GM18951 (cell line): ENCODE results near the gene TMEM250.

Source experiments
- POLR2A ChIP-seq: IDR thresholded peaks from 4 replicates; pipeline ENCODE4 v1.6.1; 2011; ENCODE audit warnings: mild to moderate bottlenecking; ENCODE audit not compliant: insufficient read length, insufficient read depth; ENCODE audit errors: extremely low read depth
- in situ Hi-C: fragments of 300-500 bp; cut with MboI; formaldehyde crosslinking; loops from one replicate; pipeline ENCODE4 v1.12.0; 2022; ENCODE audit warnings: low sequenced_read_pairs, mixed read lengths, inconsistent platforms; ENCODE audit not compliant: unreplicated experiment

The TMEM250 gene, protein sequence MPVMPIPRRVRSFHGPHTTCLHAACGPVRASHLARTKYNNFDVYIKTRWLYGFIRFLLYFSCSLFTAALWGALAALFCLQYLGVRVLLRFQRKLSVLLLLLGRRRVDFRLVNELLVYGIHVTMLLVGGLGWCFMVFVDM

DNA sequence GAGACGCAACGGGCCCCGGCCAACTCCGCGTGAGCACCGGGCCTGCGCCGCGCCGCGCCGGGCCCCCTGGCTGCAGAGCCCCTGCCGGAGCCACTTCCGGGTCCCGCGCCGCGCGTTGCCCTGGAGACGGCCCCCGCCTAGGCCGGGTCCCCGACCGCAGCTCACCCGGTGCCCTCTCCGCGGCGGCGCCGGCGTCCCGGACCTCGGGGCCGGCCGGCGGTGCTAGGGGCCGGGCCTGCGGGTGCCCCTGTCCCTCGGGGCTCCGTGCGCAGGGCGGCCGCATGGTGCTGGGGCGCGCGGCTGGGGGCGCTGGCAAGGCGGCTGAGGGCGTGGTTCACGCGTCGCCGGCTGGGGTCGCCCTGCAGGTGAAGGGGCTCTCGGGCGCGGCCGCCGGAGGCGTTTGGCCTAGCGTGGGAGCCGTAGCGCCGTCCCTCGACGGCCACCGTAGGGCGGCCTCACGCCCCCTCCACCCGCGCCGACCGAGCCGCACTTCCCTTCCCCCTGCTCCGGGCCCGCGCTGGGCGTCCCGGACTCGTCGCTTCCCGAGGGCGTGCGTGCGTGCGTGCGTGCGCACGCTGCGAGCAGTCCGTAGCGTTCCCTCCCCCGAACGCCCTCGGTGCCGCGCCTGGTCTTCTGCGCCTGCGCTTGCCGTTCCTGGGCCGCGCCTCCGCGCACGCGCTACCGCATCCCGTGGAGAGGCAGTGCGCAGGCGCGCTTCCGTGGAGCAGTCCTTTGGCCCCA is at the start of gene TMEM250:
TSS of gene TMEM250 (minus strand) at position 556 of the 741 bp plus-strand sequence. CDS start 1,975 bp downstream, outside the sequence.
- in situ Hi-C loops = loop anchor here (10.0 kb wide), 1 partner anchor 154 kb away; the partner anchor contains the start of gene UBAC1
- TF ChIP-seq POLR2A = no peak

DNA sequence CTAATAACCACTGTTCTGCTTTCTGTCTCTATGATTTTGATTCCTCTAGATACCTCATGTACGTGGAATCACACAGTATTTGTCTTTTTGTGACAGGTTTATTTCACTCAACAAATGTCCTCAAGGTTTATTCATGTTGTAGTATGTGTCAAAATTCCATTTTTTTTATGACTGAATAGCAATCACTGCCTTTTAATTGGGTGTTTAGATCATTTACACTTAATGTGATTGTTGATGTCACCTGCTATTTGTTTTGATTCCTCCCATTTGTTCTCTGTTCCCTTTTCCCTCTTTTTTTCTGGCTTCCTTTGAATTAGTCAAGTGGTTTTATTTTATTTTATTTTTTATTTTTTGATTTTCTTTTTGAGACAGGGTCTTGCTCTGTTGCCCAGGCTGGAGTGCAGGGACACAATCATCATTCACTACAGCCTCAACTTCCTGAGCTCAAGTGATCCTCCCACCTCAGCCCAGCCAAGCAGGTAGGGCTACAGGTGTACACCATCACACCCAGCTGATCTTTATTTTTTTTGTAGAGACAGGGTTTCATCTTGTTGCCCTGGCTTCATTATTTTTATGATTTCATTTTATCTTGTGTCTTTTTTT is 44.7 kb upstream of the TMEM250 start:
- in situ Hi-C loops = loop anchor here (25.0 kb wide), 1 partner anchor 99 kb away; no protein-coding TSS in a partner anchor
- no peak for TF ChIP-seq POLR2A

DNA sequence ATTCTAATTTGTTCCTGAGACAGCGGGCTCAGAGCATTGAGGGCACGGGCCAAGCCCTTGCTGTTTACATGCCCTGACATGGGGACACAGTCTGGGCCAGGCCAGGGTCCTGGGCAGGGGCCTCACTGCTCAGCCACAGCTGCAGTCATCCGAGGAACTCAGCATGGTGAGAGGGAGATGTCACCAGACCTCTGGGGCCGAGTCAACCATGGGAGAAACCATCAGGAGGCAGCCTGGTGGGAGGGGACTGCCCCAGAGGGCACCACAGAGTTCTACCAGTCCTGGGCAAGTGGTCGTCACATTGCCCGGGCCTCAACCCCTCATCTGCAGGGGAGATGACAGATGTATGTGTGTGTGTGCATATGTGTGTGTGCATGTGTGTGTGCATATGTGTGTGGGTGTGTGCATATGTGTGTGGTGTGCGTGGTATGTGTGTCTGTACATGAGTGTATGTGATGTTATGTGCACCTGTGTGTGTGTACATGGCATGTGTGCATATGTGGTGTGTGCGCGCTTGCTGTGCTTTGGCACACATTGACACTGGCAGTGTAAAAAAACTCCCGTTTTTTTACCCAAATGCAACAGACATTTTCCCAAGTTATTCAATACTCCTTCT is 42.4 kb upstream of the TMEM250 start:
- no peak for TF ChIP-seq POLR2A
- in situ Hi-C loops = loop anchor here (25.0 kb wide), 1 partner anchor 101 kb away; no protein-coding TSS in a partner anchor

DNA sequence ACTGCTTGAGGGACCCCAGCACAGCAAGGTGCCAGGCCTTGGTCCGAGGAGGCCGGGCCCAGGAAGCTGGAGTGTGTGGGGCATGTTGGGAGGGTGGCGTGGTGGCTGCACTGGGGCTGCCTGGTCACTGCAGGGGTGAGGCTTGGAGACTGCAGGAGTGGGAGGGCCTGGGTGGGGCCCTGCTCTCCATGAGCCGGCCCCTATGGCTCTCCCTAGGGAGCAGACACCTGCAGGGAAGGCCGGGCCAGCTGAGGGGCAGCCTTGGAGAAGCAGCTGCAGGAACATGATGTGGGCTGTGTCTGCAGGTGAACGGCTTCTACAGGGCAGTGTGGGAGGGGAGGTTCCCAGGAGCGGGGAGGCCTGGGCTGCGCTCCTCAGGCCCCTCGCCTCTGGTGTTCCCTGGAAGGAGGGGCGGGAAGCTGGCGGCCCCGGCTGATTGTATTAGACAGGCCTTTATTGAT is 41.7 kb upstream of the TMEM250 start:
- no peak for TF ChIP-seq POLR2A
- in situ Hi-C loops = loop anchor here (25.0 kb wide), 1 partner anchor 102 kb away; no protein-coding TSS in a partner anchor

DNA sequence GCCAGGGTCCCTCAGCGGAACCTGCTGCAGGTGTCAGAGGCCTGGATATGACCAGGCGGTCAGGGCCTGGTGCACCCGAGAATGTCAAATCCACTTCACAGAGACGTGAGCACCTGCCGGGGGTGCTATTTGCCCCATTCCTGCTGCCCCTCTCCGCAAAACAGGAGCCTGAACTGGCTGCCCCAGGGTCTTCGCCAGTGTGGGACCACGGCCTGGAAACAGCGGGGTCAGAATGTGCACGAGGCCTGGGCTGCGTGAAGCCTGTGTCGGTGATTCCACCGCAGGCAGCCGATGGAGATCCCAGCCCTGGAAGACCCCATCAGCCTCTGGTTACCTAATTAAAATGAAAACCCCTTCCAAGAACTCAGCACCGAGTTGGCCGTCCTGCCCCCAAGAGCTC is 41.2 kb upstream of the TMEM250 start:
- in situ Hi-C loops = loop anchor here (25.0 kb wide), 1 partner anchor 102 kb away; no protein-coding TSS in a partner anchor
- no peak for TF ChIP-seq POLR2A

DNA sequence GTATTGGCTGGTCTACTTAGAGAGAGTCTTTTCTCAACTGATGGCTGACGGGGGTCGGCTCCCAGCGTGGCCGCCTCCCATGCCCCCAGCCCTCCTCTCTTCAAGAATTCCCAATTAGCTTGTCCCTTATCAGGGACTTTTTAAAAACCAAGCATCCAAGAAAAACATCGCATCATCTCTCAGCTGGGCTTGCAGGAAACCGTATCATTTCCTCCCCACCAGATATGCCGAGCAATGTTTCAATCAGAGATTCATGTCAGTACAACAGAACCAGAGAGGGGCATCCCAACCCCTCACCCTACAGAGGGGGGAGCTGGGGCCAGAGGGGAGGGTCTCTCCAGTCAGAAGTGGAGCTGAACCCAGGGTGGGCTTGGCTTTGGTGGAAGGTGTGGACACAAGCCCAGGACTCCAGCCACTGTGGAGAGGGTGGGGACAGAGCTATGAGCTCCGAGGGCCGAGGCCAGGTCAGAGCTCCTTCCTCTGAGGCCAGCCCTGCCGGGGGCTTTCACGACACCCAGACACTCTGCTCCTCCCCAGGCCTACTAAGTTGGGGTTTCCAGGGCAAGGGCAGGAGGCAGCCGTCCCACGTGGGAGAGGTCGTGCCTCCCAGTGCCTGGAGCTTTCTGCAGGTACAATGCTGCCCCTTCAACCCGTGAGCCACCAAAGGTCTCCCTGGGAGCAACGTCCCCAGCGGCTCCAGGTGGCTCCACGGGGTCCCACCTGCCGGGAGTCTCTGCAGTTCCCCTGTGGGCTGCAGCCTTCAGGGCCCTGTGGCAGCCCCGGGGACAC is 39.0 kb upstream of the TMEM250 start:
- in situ Hi-C loops = loop anchor here (25.0 kb wide), 1 partner anchor 105 kb away; no protein-coding TSS in a partner anchor
- TF ChIP-seq POLR2A = no peak

DNA sequence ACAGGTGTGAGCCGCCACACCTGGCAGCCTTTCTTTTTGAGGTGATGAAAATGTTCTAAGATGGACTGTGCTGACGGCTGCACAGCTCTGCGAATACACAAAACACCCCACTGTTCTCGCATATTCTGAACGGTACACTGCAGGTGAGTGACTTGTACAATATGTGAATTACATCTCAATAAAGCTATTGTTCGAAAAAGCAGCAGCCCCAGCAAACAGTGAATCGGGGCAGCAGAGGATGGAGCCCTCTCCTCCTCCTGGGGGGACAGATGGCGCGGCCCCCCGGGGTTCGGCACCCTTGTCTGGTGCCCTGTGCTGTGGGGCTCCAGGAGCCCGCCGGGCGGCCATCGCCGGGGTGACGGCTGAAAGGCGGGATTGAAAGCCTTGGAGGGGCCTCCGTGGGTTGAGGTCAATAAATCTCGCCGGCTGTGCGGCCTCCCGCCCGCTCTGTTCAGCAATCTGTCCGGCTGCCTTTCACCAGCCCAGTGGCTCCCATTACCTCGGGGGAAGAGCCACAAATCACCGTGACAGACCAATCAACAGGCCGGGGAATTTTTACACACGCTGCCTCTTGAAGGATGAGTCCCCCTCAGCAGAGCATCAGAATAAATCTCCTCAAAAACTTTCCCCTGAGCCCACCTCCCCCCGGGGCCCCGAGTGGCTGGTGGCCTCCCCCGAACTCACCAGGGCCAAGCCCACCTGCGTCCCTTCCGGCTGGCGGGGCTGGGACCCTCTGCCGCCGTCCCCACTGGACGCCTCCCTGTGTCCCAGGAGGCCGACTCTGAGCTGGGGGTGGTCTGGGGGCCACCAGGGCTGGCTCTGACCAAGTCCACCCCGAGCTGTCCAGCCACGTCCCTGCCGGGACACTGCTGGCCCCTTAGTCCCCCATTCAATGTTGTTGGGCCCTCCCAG is 37.8 kb upstream of the TMEM250 start:
- no peak for TF ChIP-seq POLR2A
- in situ Hi-C loops = loop anchor here (25.0 kb wide), 1 partner anchor 106 kb away; no protein-coding TSS in a partner anchor

DNA sequence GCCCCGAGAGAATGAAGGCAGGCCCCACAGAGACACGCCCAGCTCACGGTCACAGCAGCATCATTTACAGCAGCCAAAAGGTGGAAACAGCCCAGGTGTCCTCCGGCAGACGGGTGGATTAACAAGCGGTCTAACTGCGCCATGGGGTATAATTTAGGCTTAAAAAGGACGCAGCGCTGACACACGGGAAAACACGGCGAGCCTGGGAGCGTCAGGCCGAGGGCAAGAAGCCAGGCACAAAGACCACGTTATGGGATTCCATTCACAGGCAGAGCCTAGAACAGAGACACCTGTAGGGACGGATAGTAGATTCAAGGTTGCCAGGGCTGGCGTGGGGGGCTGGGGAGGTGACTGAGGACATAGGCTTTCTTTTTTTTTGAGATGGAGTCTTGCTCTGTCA is 36.9 kb upstream of the TMEM250 start:
- TF ChIP-seq POLR2A = no peak
- in situ Hi-C loops = loop anchor here (25.0 kb wide), 1 partner anchor 107 kb away; no protein-coding TSS in a partner anchor

DNA sequence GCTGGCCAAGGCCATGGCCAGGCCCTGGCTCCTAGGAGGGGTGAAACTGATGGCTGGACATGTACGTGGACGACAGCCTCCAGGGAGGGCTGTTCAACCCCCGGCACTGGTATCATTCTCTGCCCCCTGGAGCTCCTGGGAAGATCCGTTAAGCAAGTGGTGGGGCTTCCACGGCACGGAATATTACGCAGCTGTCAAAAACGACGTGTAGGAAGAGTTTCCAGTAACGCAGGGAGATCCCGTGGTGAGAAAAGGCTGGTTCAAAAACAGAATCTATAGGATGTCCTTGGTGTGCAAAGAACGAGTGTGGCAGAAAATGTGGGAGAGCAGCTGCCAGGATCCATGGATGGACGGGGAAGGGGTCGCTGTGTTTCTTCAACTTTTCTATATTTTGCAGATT is 36.3 kb upstream of the TMEM250 start:
- no peak for TF ChIP-seq POLR2A

DNA sequence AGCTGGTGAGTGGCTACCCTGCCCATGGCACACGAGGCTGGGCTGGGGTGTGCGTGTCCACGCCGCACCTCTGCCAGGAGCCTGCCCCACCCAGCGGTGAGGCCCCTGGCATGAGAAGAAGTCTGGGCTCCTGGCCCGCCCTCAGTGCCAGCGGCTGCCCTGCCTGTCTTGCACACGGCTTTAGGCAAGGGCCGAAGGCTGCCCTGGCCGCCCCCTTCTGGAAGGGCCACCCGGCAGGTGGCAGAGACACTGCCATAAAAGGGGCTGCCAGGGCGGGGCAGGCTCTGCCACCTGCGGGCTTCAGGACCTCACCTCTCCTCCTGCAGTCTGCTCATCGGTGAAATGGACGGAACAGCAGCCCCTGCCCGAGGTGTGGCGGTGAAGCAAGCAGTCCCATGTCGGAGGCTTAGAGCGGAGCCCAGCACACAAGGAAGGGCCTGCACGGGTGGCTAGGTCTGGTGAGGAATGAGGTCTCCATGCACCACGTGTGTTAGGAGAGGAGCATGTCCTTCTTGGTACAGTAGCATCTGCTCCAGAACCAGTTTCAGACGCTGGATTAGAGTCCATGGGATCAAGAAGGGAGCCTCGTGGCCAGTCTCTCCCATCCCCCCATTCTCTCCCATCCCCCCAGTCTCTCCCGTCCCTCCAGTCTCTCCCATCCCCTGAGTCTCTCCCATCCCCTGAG is 34.8 kb upstream of the TMEM250 start:
- in situ Hi-C loops = loop anchor here (25.0 kb wide), 1 partner anchor 109 kb away; no protein-coding TSS in a partner anchor

More for the DNA sequence above, 36.3 kb upstream of the TMEM250 start:
- in situ Hi-C loops = loop anchor here (25.0 kb wide), 1 partner anchor 107 kb away; no protein-coding TSS in a partner anchor

DNA sequence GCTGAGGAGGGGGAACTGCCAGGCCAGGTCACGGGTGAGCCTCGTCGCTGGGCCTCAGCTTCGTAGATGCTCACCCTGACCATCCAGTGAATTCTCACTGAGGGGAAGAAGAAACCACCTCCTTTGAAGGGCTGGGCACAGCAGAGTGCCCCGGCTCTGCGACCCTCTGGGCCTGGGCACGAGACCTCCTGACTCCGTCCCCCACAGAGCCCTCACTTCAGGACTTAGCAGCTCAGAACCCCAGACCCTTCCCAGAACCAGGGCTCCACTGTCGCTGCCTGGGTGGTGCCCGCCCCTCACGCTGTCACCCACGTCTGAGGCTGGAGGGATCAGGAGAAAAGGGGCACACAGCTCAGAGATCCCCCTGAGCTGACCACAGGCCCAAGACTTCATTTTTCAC is 34.3 kb upstream of the TMEM250 start:
- in situ Hi-C loops = loop anchor here (25.0 kb wide), 1 partner anchor 109 kb away; no protein-coding TSS in a partner anchor
- TF ChIP-seq POLR2A = no peak

More for the DNA sequence above, 34.8 kb upstream of the TMEM250 start:
- no peak for TF ChIP-seq POLR2A
